GM12878 (cell line): Measurements from ENCODE around the gene TTI1. TPM values are rescaled to one million over a fixed set of nuclear protein-coding genes. Genes with fewer than 3 reads are reported as not detected.
A peak's percentile ranks its signal among the peaks of the same experiment; 100 is the strongest.

Experiments
- ATAC-seq: fragments of 200-7000 bp; cut with Tn5 transposase; 3 replicates; pipeline ENCODE4 v1.9.1; 2020; ENCODE audit warnings: mild to moderate bottlenecking, moderate library complexity
- BruUV-seq: library from RNA; stranded (reverse); fragments of 400-500 nt; replicated peaks from 2 replicates; lab custom pipeline; 2021; lab: Mats Ljungman, UMichigan
- CTCF ChIA-PET: fragments of 300-600 bp; sonication (Branson Sonifier 250); formaldehyde crosslinking; extraction: SDS; loops from one replicate; lab custom pipeline; 2021; ENCODE audit warnings: inconsistent platforms; lab: Yijun Ruan, JAX
- POLR2A ChIA-PET: fragments of 350-600 bp; formaldehyde crosslinking; extraction: SDS; loops from one replicate; lab custom pipeline; 2021; ENCODE audit warnings: inconsistent platforms; lab: Charles Lee
- RAD21 ChIA-PET: fragments of 300-600 bp; sonication (Branson Sonifier 250); formaldehyde crosslinking; loops from one replicate; lab custom pipeline; 2023; ENCODE audit warnings: antibody characterized with exemption; ENCODE audit not compliant: unreplicated experiment; lab: Charles Lee
- SMC1A ChIA-PET: fragments of 300-600 bp; sonication (Branson Sonifier 250); formaldehyde crosslinking; loops from one replicate; lab custom pipeline; 2023; ENCODE audit not compliant: unreplicated experiment, uncharacterized antibody; lab: Charles Lee
- DNase-seq: peaks from one replicate; pipeline ENCODE4 v3.0.0-alpha.2; 2011; ENCODE audit warnings: low read depth, low spot score
- FAIRE-seq: peaks from 3 replicates; lab custom pipeline; 2011; peaks lifted over from hg19 to GRCh38; lab: Jason Lieb, UNC
- H2AFZ ChIP-seq: 2 replicates; pipeline ENCODE4 v1.6.0; 2011; ENCODE audit warnings: low read depth, low read length, control low read depth; ENCODE audit not compliant: control insufficient read depth
- H3K27ac ChIP-seq: 2 replicates; pipeline ENCODE4 v1.5.1; 2011; ENCODE audit warnings: control low read depth; ENCODE audit not compliant: control insufficient read depth, insufficient read depth
- H3K27me3 ChIP-seq, 2 experiments: replicated peaks in 1 of 2; 2 replicates each; pipeline versions ENCODE4 v1.6.0 to v1.6.1; 2011; ENCODE audit warnings: low read length in 1 of 2; ENCODE audit not compliant: control insufficient read depth in 2 of 2, insufficient read depth in 2 of 2
- H3K36me3 ChIP-seq, 2 experiments: 2 replicates each; pipeline ENCODE4 v1.5.1; 2011; ENCODE audit warnings: low read length in 1 of 2; ENCODE audit not compliant: control insufficient read depth in 2 of 2, insufficient read depth in 2 of 2
- H3K4me1 ChIP-seq: 2 replicates; pipeline ENCODE4 v1.6.1; 2011; ENCODE audit warnings: mild to moderate bottlenecking, low read length, moderate library complexity, mixed read lengths; ENCODE audit not compliant: control insufficient read depth, insufficient read depth
- H3K4me2 ChIP-seq: 2 replicates; pipeline ENCODE4 v1.6.0; 2011; ENCODE audit warnings: control low read depth; ENCODE audit not compliant: control insufficient read depth, insufficient read depth
- H3K4me3 ChIP-seq: fragments of 200-600 bp; sonication (generic); 2 replicates; pipeline ENCODE4 v1.5.1; 2016
- H3K79me2 ChIP-seq: 2 replicates; pipeline ENCODE4 v1.6.0; 2011; ENCODE audit warnings: low read length; ENCODE audit not compliant: control insufficient read depth, insufficient read depth
- H3K9ac ChIP-seq: 2 replicates; pipeline ENCODE4 v1.8.0; 2011; ENCODE audit warnings: low read length, control low read depth, mixed read lengths; ENCODE audit not compliant: control insufficient read depth, insufficient read depth
- H3K9me3 ChIP-seq: replicated peaks from 3 replicates; pipeline ENCODE4 v1.5.1; 2011; ENCODE audit warnings: mild to moderate bottlenecking, low read length; ENCODE audit not compliant: control insufficient read depth, insufficient read depth
- H4K20me1 ChIP-seq: 2 replicates; pipeline ENCODE4 v1.6.0; 2011; ENCODE audit not compliant: control insufficient read depth, insufficient read depth
- CBFB ChIP-seq: IDR thresholded peaks from 2 replicates; pipeline ENCODE4 v1.6.1; 2016; ENCODE audit warnings: antibody characterized with exemption, low read depth
- EED ChIP-seq: sonication (generic); IDR thresholded peaks from 2 replicates; pipeline ENCODE4 v1.6.1; 2016; ENCODE audit warnings: antibody characterized with exemption, low read depth
- FOXM1 ChIP-seq: IDR thresholded peaks from 2 replicates; pipeline ENCODE4 v1.6.1; 2012; ENCODE audit warnings: low read depth, mild to moderate bottlenecking, inconsistent platforms, low read length, moderate library complexity
- IKZF2 ChIP-seq, 2 experiments: fragments of 450-650 bp; IDR thresholded peaks; 2 replicates each; pipeline ENCODE4 v1.6.1; 2017; ENCODE audit warnings: mild to moderate bottlenecking in 2 of 2, moderate library complexity in 2 of 2
- MTA2 ChIP-seq: fragments of 450-650 bp; IDR thresholded peaks from 2 replicates; pipeline ENCODE4 v1.6.1; 2016; ENCODE audit warnings: low read depth, mild to moderate bottlenecking, moderate library complexity
- NR2F1 ChIP-seq: fragments of 450-650 bp; conservative IDR thresholded peaks from 2 replicates; pipeline ENCODE4 v1.6.1; 2017; ENCODE audit warnings: mild to moderate bottlenecking
- POLR2AphosphoS2 ChIP-seq: IDR thresholded peaks from 2 replicates; pipeline ENCODE4 v1.6.1; 2011; ENCODE audit warnings: low read depth, mild to moderate bottlenecking, low read length, improper control_type of control experiment, moderate library complexity
- SIX5 ChIP-seq: IDR thresholded peaks from 2 replicates; pipeline ENCODE4 v1.6.1; 2011; ENCODE audit warnings: mild to moderate bottlenecking, low read depth, low read length, moderate library complexity; ENCODE audit not compliant: severe bottlenecking
- SMARCA5 ChIP-seq: fragments of 450-650 bp; IDR thresholded peaks from 2 replicates; pipeline ENCODE4 v1.6.1; 2017; ENCODE audit warnings: mild to moderate bottlenecking
- ZBTB33 ChIP-seq: fragments of 450-650 bp; IDR thresholded peaks from 2 replicates; pipeline ENCODE4 v1.6.1; 2017; ENCODE audit warnings: mild to moderate bottlenecking
- ZNF207 ChIP-seq: fragments of 450-650 bp; IDR thresholded peaks from 2 replicates; pipeline ENCODE4 v1.6.1; 2014; ENCODE audit warnings: antibody characterized with exemption, mild to moderate bottlenecking, borderline replicate concordance
- WGBS: methylation state at CpG from one replicate; pipeline ENCODE4 v1.1.6; 2016; ENCODE audit warnings: low lambda C conversion rate; ENCODE audit not compliant: insufficient replicate concordance, insufficient coverage; ENCODE audit errors: missing lambda C conversion rate; 5-methylcytosine and 5-hydroxymethylcytosine counted together
- in situ Hi-C: fragments of 300-500 bp; cut with MboI; formaldehyde crosslinking; loops from 9 replicates; pipeline ENCODE4 v1.14.3; 2018; ENCODE audit warnings: mixed read lengths
- intact Hi-C: fragments of 100-400 bp; cut with micrococcal nuclease; formaldehyde crosslinking; loops from one replicate; pipeline ENCODE4 v1.14.2; 2022; ENCODE audit not compliant: unreplicated experiment
- polyA plus RNA-seq, 11 experiments: library from polyadenylated mRNA; depleted of rRNA in 4 of 11; unstranded in 6 of 11; stranded (reverse) in 5 of 11; fragments of >200 nt; fragmentation: Nextera tagmentation in 4 of 11; fragmentation: Illumina TruSeq in 1 of 11; extraction: Ambion mirVana in 4 of 11; extraction: Trizol in 1 of 11; gene quantifications; 1 replicate in 1 of 11; 2 replicates in 10 of 11; pipeline versions ENCODE4 v1.2.1 to v1.2.3, GENCODE V29; 2011 to 2016; ENCODE audit warnings: inconsistent platforms in 2 of 11, missing spikeins in 2 of 11, low read depth in 1 of 11
- total RNA-seq, 4 experiments: library from RNA; depleted of rRNA in 3 of 4; stranded (reverse); fragments of >200 nt in 3 of 4; fragmentation: Illumina TruSeq in 1 of 4; extraction: Trizol in 1 of 4; gene quantifications; 2 replicates each; pipeline versions ENCODE4 v1.2.1 to v1.2.3, GENCODE V29; 2013 to 2021

The TTI1 gene
- total and polyA plus RNA-seq, 10 of the 15 experiments (the other 5 are each of a cell fraction or from before 2014, with no cell fraction given), result 5.3 to 44.6 (median 24.9) TPM

GRCh38 chr20:38049800-38050199 is 16.5 kb upstream of the TTI1 start:
- intact Hi-C loops, result no loop called here
- Histone ChIP-seq H3K9ac (no peak overlapping the region; the same call in 1 of the 2 replicates), H3K79me2 (peaks cover 19% of the 10 kb centered on the region), H4K20me1 (no peaks in the 10 kb centered on the region), H3K27me3 (no peaks in the 10 kb centered on the region), H3K4me3 (no peak overlapping the region), H3K36me3 (peaks cover 6 to 45% of the 10 kb centered on the region in 2 experiments), H3K27ac (peak overlapping the region; percentile 20; the same call in 1 of the 2 replicates), H3K4me2 (no peak overlapping the region), H2AFZ (no peak overlapping the region), H3K9me3 (no peaks in the 10 kb centered on the region), H3K4me1 (no peaks in the 10 kb centered on the region)
- ChIA-PET SMC1A (interaction anchor here (1.1 to 2.3 kb wide), 2 partner anchors 11 to 172 kb away, joined by 7 to 8 read pairs; no protein-coding TSS in a partner anchor), CTCF (interaction anchor here (2.5 to 19.0 kb wide), 3 partner anchors 11 to 171 kb away, joined by 7 to 404 read pairs (median 260); no protein-coding TSS in a partner anchor), RAD21 (interaction anchor here (0.6 to 2.1 kb wide), 2 partner anchors 126 to 171 kb away, joined by 3 to 9 read pairs; no protein-coding TSS in a partner anchor), POLR2A (no interaction called here)
- 67% methylated on average over 3 of the region's 3 CpGs for whole genome bisulfite sequencing
- no peak for FAIRE-seq
- in situ Hi-C loops, result loop anchor here (10.0 to 25.0 kb wide), 2 partner anchors 113 to 365 kb away; partner anchors contain the start of gene TGM2
- peak; percentile 42; the same call in 2 of the 3 replicates for ATAC-seq
- no peak for DNase-seq
- TF ChIP-seq SMARCA5, result no peak
- TF ChIP-seq IKZF2 (IDR thresholded peaks at IDR 0.05), result 0 out of 4 replicates have a peak, but pooled peaks of 1 of the 2 experiments have one; percentile 41
- no TSS peak for BruUV-seq

DNA sequence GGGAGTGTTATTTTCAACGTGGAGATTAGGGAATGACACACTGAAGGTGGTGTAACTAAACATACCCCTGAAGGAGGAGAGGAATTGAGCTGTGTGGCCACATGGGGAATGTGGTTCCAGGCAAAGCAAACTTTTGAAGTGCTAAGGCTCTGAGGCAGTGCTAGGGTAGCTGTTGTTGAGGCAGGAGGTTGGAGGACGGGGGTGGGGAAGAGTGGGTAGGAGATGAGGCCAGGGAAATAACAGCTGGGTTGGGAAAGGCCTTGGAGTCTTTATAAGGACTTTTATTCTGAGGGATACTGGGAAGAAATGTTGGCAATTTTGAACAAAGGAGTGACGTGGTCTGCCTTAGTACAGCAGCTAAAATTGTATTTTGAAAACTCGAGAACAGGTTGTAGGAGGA is 13.3 kb upstream of the TTI1 start:
- no peak for ATAC-seq
- peaks cover 6 to 48% of the 10 kb centered on the region in 2 experiments for H3K36me3 ChIP-seq
- no peak overlapping the region for H3K9ac ChIP-seq
- POLR2A ChIA-PET, result no interaction called here
- intact Hi-C loops (no loop called here), in situ Hi-C loops (no loop called here)
- H3K4me3 ChIP-seq, result no peak overlapping the region
- no peaks in the 10 kb centered on the region for H3K9me3 ChIP-seq
- peaks cover 6% of the 10 kb centered on the region for H3K79me2 ChIP-seq
- H4K20me1 ChIP-seq, result no peaks in the 10 kb centered on the region
- WGBS, result 91% methylated on average over 4 of the region's 4 CpGs
- H3K27ac ChIP-seq, result no peak overlapping the region
- H3K27me3 ChIP-seq, result no peaks in the 10 kb centered on the region
- H3K4me1 ChIP-seq, result no peaks in the 10 kb centered on the region
- H2AFZ ChIP-seq, result no peak overlapping the region
- FAIRE-seq, result no peak
- CTCF ChIA-PET, result interaction anchor here (0.9 to 1.4 kb wide), 4 partner anchors 8 to 175 kb away, joined by 3 to 4 read pairs (median 3); no protein-coding TSS in a partner anchor
- DNase-seq, result no peak
- no peak overlapping the region for H3K4me2 ChIP-seq
- TF ChIP-seq CBFB (no peak), POLR2AphosphoS2 (no peak), EED (no peak), NR2F1 (no peak), ZNF207 (no peak), SIX5 (no peak), ZBTB33 (no peak), MTA2 (no peak), FOXM1 (no peak)
- RAD21 ChIA-PET, result no interaction called here
- SMC1A ChIA-PET, result interaction anchor here (0.8 to 1.4 kb wide), 3 partner anchors 11 to 26 kb away, joined by 3 read pairs; no protein-coding TSS in a partner anchor
- BruUV-seq, result no TSS peak
